Measurements from ENCODE around the gene ITIH1.
"Not testable (repeated sequence)": the region's sequence is repeated elsewhere in the genome, so short reads cannot be mapped to it uniquely, and the experiment has no call there.

The ITIH1 gene

GRCh38 chr3:52775877-52776276 lies 1.5 kb upstream of the ITIH1 start:
- no peak for TF ChIP-seq CTCF (IDR thresholded peaks at IDR 0.05; ENCODE audit: extremely low read depth, missing control alignments)
- DNase-seq (ENCODE audit: low spot score), result no peak

GRCh38 chr3:52776486-52776885 lies 913 bp upstream of the ITIH1 start:
- DNase-seq (ENCODE audit: low spot score), result not testable (repeated sequence)

- TF ChIP-seq CTCF (IDR thresholded peaks at IDR 0.05; ENCODE audit: extremely low read depth, missing control alignments), result no peak
Measured at GRCh38 chr3:52777959-52778805, 783 bp downstream of the ITIH1 start.

GRCh38 chr3:52779011-52779836 lies 1.8 kb downstream of the ITIH1 start:
- TF ChIP-seq CTCF (IDR thresholded peaks at IDR 0.05; ENCODE audit: extremely low read depth, missing control alignments), result no peak
- DNase-seq (ENCODE audit: low spot score), result peak; percentile 79

More at GRCh38 chr3:52777959-52778805, 783 bp downstream of the ITIH1 start:
- DNase-seq (ENCODE audit: low spot score), result no peak

GRCh38 chr3:52779837-52780585 lies 2.6 kb downstream of the ITIH1 start:
- no peak for DNase-seq (ENCODE audit: low spot score)
- TF ChIP-seq CTCF (IDR thresholded peaks at IDR 0.05; ENCODE audit: extremely low read depth, missing control alignments), result no peak

DNA sequence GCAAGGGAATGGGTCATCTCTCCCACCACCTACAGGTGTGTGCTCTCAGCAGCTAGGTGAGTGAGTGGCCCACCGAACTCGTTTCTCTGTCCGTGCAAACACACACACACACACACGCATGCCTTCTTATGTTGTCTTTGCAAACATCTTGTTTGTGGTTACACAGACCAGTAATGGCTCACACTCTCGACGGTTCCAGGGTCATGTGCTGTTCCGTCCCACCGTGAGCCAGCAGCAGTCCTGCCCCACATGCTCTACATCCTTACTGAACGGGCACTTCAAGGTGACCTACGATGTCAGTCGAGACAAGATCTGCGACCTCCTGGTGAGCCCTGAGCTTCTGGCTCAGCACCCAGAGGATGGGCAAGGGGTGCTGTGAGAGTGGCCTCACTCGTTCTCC lies 4.3 kb downstream of the ITIH1 start:
- TF ChIP-seq CTCF (IDR thresholded peaks at IDR 0.05; ENCODE audit: extremely low read depth, missing control alignments), result no peak
- DNase-seq (ENCODE audit: low spot score), result no peak

DNA sequence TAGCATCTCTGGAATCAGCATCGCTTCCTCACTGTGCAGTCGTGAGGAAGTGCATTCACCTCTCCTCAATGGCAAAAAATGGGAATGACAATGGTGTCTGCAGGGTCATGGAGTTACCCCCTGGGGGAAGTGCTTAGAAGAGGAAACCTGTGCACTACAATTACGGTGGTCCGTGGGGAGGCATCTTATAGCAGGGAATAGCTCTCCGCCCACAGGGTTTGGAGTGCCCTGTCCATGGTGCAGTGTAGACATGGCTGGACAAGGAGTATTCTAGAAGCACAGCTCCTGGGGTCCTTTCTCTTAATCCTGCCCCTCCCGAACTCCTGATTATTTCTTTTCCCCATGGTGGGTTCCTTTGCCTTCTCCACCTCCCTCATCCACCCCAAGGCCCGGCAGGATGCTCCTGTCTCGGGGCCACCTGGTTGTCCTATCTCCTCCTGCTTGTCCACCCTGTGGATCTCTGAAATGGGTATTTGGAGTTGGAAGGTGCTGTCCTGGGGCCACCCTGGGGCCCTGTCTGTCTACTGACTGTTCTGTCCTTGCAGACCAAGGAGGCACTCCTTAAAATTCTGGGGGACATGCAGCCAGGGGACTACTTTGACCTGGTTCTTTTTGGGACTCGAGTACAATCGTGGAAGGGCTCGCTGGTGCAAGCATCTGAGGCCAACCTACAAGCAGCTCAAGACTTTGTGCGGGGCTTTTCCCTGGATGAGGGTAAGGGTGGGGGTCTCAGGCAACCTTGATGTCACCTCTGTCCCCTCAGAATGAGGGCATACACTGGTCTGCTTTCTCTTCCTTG lies 5.2 kb downstream of the ITIH1 start:
- no peak for DNase-seq (ENCODE audit: low spot score)
- no peak for TF ChIP-seq CTCF (IDR thresholded peaks at IDR 0.05; ENCODE audit: extremely low read depth, missing control alignments)
